ENCODE results near the gene PPFIA2. TPM values are rescaled to one million over a fixed set of nuclear protein-coding genes. Genes with fewer than 3 reads are reported as not detected.

PPFIA2 gene
- total RNA-seq, 1 experiment from 2014 or later, result not detected

GRCh38 chr12:81414441-81414840 is 344.7 kb downstream of the PPFIA2 start:
- H3K27me3 ChIP-seq (ENCODE audit: low read length), result no peaks in the 10 kb centered on the region
- ATAC-seq (no peak), DNase-seq (no peak)
- no peak overlapping the region for H3K9ac ChIP-seq (ENCODE audit: low read length)
- BruUV-seq (replicated peaks), result no TSS peak
- TF ChIP-seq EZH2phosphoT487 (IDR thresholded peaks at IDR 0.05; ENCODE audit: borderline replicate concordance, low read length) (no peak), EZH2 (IDR thresholded peaks at IDR 0.05; ENCODE audit: low read length, unreplicated experiment) (no peak), CTCF (conservative IDR thresholded peaks at IDR 0.05; ENCODE audit: low read depth, low read length) (no peak)
- no peaks in the 10 kb centered on the region for H4K20me1 ChIP-seq (ENCODE audit: low read length)
- H3K36me3 ChIP-seq (ENCODE audit: low read depth, low read length), result no peaks in the 10 kb centered on the region
- intact Hi-C loops (cut with micrococcal nuclease), result no loop called here
- POLR2A ChIA-PET (ENCODE audit: unreplicated experiment), result no interaction called here
- H3K4me3 ChIP-seq (ENCODE audit: low read length), result no peak overlapping the region
- no peak overlapping the region for H2AFZ ChIP-seq (ENCODE audit: low read length)
- H3K79me2 ChIP-seq (ENCODE audit: low read length), result no peaks in the 10 kb centered on the region
- no peaks in the 10 kb centered on the region for H3F3A ChIP-seq (ENCODE audit: low read length, unreplicated experiment)
- CTCF ChIA-PET, result no interaction called here
- H3K4me1 ChIP-seq (ENCODE audit: insufficient read depth, low read length), result no peaks in the 10 kb centered on the region
- H3K4me2 ChIP-seq (ENCODE audit: low read length), result no peak overlapping the region
- H3K9me3 ChIP-seq (ENCODE audit: low read length), result no peaks in the 10 kb centered on the region
- no peaks in the 10 kb centered on the region for H3K9me2 ChIP-seq (replicated peaks; ENCODE audit: low read length)
- no peak overlapping the region for H3K27ac ChIP-seq (ENCODE audit: low read length)

GRCh38 chr12:81412940-81413339 is 346.2 kb downstream of the PPFIA2 start:
- Histone ChIP-seq H2AFZ (ENCODE audit: low read length) (no peak overlapping the region), H3K9me3 (ENCODE audit: low read length) (no peaks in the 10 kb centered on the region), H3K9ac (ENCODE audit: low read length) (no peak overlapping the region), H3K4me3 (ENCODE audit: low read length) (no peak overlapping the region), H3K36me3 (ENCODE audit: low read depth, low read length) (no peaks in the 10 kb centered on the region), H3F3A (ENCODE audit: low read length, unreplicated experiment) (no peaks in the 10 kb centered on the region), H3K27me3 (ENCODE audit: low read length) (no peaks in the 10 kb centered on the region), H3K4me1 (ENCODE audit: insufficient read depth, low read length) (no peaks in the 10 kb centered on the region), H3K4me2 (ENCODE audit: low read length) (no peak overlapping the region), H3K27ac (ENCODE audit: low read length) (no peak overlapping the region), H4K20me1 (ENCODE audit: low read length) (no peaks in the 10 kb centered on the region), H3K9me2 (replicated peaks; ENCODE audit: low read length) (no peaks in the 10 kb centered on the region), H3K79me2 (ENCODE audit: low read length) (no peaks in the 10 kb centered on the region)
- ATAC-seq (no peak), DNase-seq (no peak)
- ChIA-PET POLR2A (ENCODE audit: unreplicated experiment) (no interaction called here), CTCF (no interaction called here)
- intact Hi-C loops (cut with micrococcal nuclease), result no loop called here
- TF ChIP-seq CTCF (conservative IDR thresholded peaks at IDR 0.05; ENCODE audit: low read depth, low read length) (no peak), EZH2 (IDR thresholded peaks at IDR 0.05; ENCODE audit: low read length, unreplicated experiment) (no peak), EZH2phosphoT487 (IDR thresholded peaks at IDR 0.05; ENCODE audit: borderline replicate concordance, low read length) (no peak)
- no TSS peak for BruUV-seq (replicated peaks)

DNA sequence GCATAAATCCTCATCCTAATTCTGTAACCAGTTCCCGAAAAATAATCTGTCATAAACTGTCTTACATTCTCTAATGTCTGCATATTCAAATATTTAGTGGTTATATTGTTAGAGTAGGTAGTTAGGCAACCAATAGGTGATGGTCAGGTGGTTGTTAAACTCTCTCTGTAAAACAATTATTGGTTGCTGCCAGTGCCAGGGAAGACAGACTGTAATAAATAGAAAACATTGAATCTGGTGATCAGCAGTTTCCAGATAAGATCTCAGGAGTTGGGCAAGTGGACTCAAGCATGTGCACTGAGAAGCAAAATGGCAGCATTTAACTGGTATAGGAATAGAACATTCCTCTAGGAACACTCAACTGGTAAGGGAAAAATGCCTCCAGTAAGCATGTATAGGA is 355.8 kb downstream of the PPFIA2 start:
- Histone ChIP-seq H4K20me1 (ENCODE audit: low read length) (no peaks in the 10 kb centered on the region), H3K27ac (ENCODE audit: low read length) (no peak overlapping the region), H3K9me3 (ENCODE audit: low read length) (no peaks in the 10 kb centered on the region), H3K9me2 (replicated peaks; ENCODE audit: low read length) (no peaks in the 10 kb centered on the region), H3K36me3 (ENCODE audit: low read depth, low read length) (no peaks in the 10 kb centered on the region), H3K4me3 (ENCODE audit: low read length) (no peak overlapping the region), H3K79me2 (ENCODE audit: low read length) (no peaks in the 10 kb centered on the region), H3K9ac (ENCODE audit: low read length) (no peak overlapping the region), H3K27me3 (ENCODE audit: low read length) (no peaks in the 10 kb centered on the region), H3K4me2 (ENCODE audit: low read length) (no peak overlapping the region), H3K4me1 (ENCODE audit: insufficient read depth, low read length) (no peaks in the 10 kb centered on the region), H3F3A (ENCODE audit: low read length, unreplicated experiment) (no peaks in the 10 kb centered on the region), H2AFZ (ENCODE audit: low read length) (no peak overlapping the region)
- no TSS peak for BruUV-seq (replicated peaks)
- intact Hi-C loops (cut with micrococcal nuclease), result no loop called here
- TF ChIP-seq EZH2phosphoT487 (IDR thresholded peaks at IDR 0.05; ENCODE audit: borderline replicate concordance, low read length) (no peak), CTCF (conservative IDR thresholded peaks at IDR 0.05; ENCODE audit: low read depth, low read length) (no peak), EZH2 (IDR thresholded peaks at IDR 0.05; ENCODE audit: low read length, unreplicated experiment) (no peak)
- DNase-seq, result no peak
- ChIA-PET POLR2A (ENCODE audit: unreplicated experiment) (no interaction called here), CTCF (no interaction called here)
- no peak for ATAC-seq

Data from PC-3 (cell line).